HG02943 (cell line): ENCODE measurements around the gene ZNF799.
"Not testable (repeated sequence)": the region's sequence is repeated elsewhere in the genome, so short reads cannot be mapped to it uniquely, and the experiment has no call there.

Source experiments
- ATAC-seq: cut with Tn5 transposase; IDR thresholded peaks from one replicate; pipeline ENCODE4 v1.9.1; 2021; ENCODE audit warnings: mild to moderate bottlenecking, low read depth, moderate library complexity; ENCODE audit not compliant: unreplicated experiment

ZNF799 gene

GRCh38 chr19:12364391-12365235 is 36.5 kb downstream of the ZNF799 start:
- ATAC-seq, result no peak

GRCh38 chr19:12362236-12362635 is 38.8 kb downstream of the ZNF799 start:
- ATAC-seq, result not testable (repeated sequence)

GRCh38 chr19:12353375-12353774 is 47.7 kb downstream of the ZNF799 start:
- ATAC-seq, result no peak

- ATAC-seq, result no peak
These were observed 50.2 kb downstream of the ZNF799 start for GRCh38 chr19:12350890-12351197.

- no peak for ATAC-seq
These were observed 50.7 kb downstream of the ZNF799 start for GRCh38 chr19:12350185-12350889.

- no peak for ATAC-seq
These were observed 54.2 kb downstream of the ZNF799 start for GRCh38 chr19:12346896-12347295.

GRCh38 chr19:12345197-12345596 is 55.9 kb downstream of the ZNF799 start:
- no peak for ATAC-seq
